ENCODE measurements around the gene SLC9A8.
A peak's percentile ranks its signal among the peaks of the same experiment; 100 is the strongest.

Gene SLC9A8

DNA sequence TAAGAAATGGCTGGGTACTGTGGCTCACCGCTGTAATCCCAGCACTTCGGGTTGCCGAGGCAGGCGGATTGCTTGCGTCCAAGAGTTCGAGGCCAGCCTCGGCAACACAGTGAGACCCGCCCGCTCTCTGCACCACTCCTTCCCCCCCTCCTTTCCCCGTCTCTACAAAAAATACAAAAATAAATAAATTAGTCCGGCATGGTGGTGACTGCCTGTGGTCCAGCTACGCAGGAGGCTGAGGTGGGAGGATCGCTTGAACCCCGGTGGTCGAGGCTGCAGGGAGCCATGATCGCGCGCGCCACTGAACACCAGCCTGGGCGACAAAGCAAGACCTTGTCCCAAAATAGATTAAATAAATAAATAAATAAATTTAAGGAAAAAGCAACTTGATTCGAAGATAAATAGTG is 123.1 kb downstream of the SLC9A8 start:
- H3K27ac ChIP-seq, result peak overlapping the region in 19 of 21 experiments; percentile 8 to 98 (median 90)
- H3K4me3 ChIP-seq, result peak overlapping the region; percentile 74 to 99 (median 93)

DNA sequence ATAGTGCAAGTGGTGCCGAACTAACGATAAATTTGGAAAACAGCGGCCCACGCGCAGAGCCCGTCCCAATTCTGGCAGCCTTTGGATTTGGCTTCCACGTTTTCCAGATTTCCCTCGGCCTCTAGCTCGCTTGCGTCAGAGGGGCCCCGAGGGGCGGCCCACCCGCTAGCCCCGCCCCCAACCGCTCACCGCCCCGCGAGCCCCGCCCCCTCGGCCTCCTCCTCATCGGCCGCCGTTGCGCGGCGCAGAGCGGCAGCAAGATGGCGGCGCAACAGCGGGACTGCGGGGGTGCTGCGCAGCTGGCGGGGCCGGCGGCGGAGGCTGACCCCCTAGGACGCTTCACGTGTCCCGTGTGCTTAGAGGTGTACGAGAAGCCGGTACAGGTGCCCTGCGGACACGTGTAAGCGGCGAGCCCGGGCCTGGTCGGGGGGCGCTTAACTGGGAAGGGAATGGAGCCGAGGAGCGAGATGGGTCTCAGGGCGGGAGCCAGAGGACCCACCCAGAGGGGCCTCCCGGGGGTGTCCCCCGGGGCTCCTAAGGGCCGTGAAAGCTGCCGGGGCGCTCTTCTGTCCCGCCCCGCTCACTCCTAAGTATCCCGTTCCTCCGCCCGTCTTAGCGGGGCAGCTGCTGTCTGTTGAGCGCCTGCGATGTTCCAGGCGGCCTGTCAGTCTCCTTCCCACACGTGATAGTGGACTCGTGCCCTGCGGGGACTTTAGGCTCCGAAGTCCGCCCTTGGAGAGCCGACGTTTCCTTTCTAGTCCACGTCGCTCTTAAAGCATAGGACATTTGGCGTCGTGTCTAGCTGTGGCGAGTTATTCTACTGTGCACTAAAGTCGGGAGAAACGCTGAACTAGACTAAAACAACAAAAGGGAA is 123.8 kb downstream of the SLC9A8 start, which contains the start of gene RNF114:
Gene RNF114 (plus strand): TSS at position 245 of the 874 bp plus-strand sequence. CDS start 16 bp downstream, at position 261.
- Histone ChIP-seq H3K27ac (peak within 1 kb of the TSS; percentile 80 to 98 (median 92)), H3K4me3 (peak within 1 kb of the TSS; percentile 74 to 99 (median 93))

DNA sequence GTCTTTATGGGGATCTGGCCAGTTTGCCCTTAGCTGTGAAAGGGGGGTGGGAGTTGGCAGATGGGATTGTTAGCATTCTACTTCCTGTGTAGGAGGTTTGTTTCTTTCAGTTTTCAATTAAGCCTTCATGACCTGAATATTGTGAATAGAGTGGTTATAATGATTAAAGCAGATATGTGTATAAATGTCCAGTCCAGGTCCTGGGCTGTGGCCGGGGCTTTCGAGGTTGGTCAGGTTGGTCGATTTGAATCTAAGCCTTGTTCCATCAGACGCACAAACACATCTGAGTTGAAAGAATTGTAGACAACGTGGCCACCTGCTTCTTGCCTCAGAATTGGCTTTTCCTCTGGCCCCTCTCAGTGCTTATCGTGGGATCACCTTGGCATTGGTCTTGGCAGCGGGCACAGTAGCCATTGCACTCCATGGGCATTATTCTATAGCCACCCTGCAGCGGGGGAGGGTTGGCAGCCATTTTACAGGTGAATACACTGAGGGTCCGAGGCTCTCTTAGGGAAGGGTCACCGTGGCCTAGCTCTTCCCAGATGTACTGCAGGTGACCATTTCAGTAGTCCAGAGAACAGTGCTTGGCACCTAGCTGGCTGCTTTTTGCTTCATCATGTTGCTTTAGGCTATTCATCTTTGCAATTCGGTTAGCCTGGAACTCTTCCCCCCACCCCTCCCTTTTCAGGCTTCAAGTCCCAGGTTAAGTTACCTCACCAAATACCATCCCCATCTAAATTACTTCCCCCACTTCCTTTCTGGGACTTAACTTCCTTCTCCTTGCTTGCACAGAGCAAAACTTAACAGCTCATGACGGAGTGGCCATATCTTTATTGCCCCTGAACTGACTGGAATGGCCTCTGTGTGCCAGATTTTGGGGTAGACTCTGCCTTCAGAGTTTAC is 124.7 kb downstream of the SLC9A8 start:
- H3K4me3 ChIP-seq, result peak overlapping the region; percentile 74 to 99 (median 93)
- peak overlapping the region in 20 of 21 experiments; percentile 85 to 98 (median 92) for H3K27ac ChIP-seq

DNA sequence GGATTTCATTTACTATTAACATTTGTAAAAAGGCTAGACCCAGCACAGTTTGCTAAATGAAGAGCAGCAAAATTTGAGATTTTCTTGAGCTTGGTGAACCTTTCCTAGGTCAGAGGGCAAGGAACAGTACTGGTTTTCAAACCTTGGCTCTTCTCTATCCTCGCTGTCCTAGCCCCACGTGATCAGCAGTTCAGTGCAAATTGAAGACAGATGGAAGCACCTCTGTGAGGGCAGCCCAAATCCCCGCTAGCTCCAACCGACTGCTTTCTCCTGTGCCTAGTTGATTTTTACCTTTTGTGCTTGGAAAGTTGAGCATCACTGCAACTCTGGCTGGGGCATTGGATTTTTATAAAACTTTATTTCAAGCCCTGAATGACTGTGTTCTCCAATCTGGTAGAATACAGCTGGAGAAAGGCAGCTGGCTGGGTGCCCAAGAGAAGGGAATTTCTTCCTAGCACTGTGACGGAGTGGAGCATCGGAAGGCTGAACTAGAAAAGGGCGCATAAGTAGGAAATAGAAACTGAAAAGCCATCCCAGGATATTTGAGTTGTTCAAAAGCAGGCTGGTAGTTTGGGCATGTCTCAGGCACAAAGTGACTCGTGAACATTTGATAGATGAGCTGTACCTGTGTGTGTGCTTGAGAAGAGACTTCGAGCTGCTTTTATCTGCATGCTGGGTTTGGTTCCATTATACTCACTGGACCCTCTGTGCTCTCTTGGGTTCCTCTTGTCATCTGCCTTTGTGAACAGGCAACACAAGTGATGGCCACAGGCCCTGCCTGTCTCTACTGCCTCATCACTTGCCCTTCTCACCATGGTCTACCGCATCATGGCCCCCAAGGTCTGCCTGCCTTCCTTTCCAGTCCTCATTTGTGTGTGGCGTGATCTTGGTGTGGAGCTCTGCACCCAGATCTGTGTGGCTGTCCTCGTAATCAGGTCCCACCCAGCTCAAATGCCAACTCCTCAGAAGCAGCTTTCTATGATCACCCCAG is 125.8 kb downstream of the SLC9A8 start:
- Histone ChIP-seq H3K4me3 (peak overlapping the region in 1 of 7 experiments; percentile 74), H3K27ac (peak overlapping the region in 9 of 21 experiments; percentile 1 to 94 (median 22))

DNA sequence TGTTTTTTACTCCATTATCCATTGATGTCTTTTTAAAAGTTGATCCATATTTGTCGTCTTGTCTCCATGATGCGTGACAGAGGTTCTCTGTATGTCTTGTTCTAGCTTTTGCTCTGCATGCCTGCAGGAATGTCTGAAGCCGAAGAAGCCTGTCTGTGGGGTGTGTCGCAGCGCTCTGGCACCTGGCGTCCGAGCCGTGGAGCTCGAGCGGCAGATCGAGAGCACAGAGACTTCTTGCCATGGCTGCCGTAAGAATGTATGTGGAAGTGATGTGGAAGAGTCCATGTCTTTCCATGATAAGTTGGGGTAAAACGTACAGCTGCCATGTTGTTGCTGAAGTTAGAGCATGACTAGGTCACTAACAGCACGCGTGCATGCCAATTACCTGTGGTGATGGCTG is 128.8 kb downstream of the SLC9A8 start:
- no peak overlapping the region for H3K4me3 ChIP-seq
- no peak overlapping the region for H3K27ac ChIP-seq
